TTC549 (cell line): ENCODE measurements around the gene IRAK3.
"Not testable (repeated sequence)": the region's sequence is repeated elsewhere in the genome, so short reads cannot be mapped to it uniquely, and the experiment has no call there.

ENCODE experiments used
- FAIRE-seq: peaks from 2 replicates; lab custom pipeline; 2012; peaks lifted over from hg19 to GRCh38; lab: Jason Lieb, UNC

IRAK3 gene

DNA sequence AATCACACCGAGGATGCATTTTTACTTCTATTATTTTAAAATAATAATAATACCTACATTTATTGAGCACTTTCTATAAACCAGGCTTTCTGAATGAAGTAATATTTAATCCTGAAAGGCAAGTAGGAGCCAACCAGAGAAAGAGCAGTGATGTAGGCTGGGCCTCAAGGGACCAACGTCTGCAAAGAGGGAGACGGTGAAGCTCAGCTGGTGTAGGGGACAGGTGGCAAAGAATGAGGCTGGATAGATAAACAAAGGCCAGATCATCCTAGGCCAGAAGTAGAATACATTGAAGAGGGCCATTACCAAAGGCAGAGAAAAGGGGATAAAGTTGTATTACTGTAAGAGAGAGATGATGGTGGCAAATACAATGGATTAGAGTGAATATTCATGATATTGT, 18.4 kb upstream of the IRAK3 start:
- FAIRE-seq = no peak

DNA sequence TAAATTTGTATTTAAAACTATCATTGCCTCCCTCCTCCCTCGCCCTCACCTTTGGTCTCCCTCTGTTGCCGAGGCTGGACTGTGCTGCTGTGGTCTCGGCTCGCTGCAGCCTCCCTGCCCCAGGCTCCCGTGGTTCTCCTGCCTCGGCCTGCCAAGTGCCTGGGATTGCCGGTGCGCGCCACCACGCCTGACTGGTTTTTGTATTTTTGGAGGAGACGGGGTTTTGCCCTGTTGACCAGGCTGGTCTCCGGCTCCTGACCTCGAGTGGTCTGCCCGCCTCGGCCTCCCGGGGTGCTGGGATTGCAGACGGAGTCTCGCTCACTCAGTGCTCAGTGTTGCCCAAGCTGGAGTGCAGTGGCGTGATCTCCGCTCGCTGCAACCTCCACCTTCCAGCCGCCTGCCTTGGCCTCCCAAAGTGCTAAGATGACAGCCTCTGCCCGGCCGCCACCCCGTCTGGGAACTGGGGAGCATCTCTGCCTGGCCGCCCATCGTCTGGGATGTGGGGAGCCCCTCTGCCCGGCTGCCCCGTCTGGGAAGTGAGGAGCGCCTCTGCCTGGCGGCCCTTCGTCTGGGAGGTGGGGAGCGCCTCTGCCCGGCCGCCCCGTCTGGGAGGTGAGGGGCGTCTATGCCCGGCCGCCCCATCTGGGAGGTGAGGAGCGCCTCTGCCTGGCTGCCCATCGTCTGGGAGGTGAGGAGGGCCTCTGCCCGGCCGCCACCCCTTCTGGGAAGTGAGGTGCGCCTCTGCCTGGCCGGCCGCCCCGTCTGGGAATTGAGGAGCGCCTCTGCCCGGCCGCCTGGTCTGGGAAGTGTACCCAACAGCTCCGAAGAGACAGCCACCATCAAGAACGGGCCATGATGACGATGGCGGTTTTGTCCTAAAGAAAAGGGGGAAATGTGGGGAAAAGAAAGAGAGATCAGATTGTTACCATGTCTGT, 14.4 kb upstream of the IRAK3 start:
- FAIRE-seq = not testable (repeated sequence)

DNA sequence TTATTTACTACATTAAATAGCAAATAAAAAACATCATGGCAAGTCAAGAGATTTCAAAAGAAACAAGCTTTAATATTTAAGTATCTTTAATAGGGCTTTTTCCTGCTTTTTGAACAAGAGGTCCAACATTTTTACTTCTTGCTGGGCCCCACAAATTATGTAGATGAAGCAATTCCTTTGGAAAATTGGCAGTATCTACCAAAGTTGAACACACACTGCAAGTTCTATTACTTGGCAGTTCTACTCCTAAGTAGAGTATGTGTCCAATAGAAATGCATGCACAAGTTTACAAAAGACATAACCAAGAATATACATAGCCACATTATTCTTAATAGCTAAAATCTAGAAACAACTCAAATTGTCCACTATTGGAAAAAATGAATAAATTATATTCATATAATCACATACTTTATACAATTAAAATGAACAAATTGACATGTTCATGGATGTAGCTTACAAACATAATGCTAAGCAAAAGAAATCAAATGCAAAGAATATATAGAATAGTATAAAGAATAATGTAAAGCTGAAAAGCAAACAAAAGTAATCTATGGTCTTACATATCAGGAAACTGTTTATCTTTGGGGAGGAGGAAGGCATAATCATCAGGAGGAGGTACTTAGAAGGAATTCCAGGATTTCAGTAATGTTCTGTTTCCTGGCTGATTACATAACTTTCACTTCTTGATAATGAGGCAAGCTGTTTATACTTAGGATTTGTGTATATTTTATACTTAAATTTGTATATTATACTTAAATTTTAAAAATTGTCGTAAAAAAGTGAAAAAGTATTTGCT, 12.7 kb upstream of the IRAK3 start:
- no peak for FAIRE-seq

DNA sequence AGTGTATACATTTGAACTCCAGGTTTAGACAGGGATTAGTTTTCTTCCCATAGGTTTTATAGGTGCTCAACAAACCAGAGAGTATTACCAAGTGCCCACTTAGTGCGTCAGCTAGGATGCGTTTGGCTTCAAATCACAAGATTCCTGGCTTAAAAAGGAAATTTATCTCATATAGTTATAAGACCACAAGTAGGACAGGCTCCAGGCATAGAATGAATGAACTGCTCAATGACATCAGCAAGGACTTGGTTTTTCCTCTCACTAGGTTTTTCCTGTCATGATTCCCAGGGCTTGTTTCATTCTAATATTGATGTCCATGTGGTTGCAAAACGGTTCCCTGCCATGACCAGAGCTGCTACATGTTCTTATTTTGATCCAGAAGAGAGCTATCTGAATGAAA, 6.1 kb upstream of the IRAK3 start:
- FAIRE-seq = no peak

DNA sequence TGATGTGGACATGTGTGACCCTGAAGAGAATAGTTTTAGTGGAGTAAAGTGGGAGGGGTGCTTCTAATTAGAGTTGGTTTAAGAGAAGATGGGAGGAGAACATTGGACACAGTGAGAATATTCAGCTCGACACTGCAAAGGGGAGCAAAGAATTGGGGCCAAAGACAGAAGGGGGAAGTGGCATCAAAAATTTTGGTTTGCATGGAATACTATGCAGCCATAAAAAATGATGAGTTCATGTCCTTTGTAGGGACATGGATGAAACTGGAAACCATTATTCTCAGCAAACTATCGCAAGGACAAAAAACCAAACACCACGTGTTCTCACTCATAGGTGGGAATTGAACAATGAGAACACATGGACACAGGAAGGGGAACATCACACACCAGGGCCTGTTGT, 4.2 kb upstream of the IRAK3 start:
- not testable (repeated sequence) for FAIRE-seq

DNA sequence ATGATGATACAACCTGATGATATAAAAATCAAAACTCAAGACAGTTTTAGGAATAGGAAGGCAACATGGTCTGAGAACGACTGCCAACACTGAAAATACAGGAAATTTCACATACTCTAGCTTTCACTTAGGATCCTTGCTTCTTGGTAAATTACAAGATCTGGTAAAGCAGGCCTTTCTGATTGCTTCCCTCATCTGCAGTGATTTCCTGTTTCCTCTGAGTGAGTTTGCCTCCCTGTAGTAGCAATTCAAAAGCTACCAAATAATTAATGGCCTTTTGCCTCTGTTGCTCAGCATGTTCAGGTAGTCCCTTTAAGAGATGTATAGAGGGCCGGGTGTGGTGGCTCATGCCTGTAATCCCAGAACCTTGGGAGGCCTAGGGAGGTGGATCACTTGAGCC, 2.0 kb upstream of the IRAK3 start:
- no peak for FAIRE-seq

DNA sequence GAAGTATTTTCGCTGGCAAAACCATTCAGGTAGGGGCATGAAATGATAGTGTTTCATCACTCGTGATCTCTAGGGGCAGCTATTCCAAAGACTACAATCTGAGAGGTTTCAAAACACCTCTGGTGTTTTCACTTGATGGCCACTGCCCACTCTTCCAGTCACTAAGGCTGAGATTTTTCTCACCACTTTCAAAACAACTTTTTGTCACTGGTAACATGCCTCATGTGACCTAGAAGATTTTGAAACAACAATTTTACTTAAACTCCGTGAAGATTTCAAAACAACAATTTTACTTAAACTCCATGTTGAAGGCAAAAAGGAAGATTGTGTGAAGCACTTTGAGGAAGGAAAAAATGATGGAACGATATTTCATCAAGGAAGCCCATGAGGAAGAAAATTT, 1.2 kb upstream of the IRAK3 start:
- FAIRE-seq = no peak

DNA sequence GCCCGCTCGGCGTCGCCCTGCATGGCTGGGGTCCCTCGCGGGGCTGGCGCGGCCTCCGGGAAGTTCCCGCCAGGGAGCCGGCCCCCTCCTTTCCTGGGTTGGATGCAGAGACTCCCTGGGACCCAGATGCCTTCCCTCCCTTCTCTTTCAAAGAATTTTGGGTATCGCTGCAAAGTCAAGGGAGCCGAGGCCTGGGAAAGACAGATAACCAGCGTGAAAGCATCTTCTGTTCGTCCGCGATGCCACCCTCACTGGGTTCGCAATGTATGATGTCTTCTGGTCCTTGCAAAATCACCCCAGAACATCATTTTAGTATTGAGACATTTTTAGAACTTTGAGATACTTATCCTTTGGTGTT, 451 bp downstream of the IRAK3 start:
- no peak for FAIRE-seq

DNA sequence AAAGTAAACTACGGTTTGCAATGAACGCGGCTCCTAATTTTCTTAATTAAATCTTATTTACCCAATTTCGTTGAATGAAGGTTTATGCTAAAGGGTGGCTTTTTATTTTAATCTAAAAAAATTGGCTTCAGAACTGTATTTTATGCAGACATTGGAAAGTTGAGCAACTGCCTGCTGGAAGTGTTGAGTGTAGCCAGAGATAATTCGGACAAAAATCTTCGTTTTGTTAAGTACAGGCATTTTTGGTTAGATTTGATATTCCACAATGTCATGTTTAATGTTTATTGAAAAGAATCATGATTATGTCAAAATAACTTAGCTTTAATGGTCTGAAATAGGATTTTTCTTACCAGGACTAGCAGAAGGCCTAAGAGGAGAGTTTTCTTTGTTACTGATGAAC, 875 bp downstream of the IRAK3 start:
- no peak for FAIRE-seq

DNA sequence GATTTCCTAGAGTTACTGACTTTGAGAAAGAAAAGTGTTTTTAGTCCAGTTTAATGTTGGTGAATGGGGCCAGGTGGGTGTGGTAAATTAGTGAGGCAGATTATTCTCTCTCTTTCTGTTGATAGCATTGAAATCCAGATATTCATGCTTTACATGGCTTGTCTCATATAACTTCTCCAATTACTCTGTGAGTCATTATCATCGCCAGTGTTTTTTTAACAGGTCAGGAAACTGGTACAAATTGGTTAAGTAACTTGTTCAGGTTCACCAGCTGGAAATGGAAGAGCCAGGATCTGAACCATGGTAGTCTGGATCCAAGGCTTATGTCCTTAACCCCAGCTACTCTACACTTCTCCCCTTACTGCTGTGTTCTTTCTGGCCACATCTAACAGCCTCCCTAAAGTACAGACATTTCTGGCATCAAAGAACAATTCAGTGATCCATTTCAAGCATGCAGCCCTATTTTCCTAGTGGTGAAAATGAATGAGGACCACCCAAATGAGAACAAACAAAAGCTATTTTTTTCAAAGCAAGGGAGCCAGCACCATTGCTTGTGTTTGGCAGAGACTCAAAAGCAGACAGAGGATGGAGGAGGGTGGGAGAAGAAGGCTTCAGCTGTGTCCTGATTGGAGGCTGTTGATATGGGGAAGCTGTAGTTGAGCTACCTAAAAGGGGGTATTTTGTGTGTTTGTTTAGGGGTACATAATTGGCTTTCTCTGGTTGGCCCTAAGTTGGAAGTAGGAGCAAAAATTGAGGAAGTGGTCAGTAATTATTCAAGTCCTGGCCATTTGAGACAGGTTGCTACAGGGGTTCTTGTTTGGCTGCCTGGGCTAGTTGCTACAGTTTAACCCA, 1.7 kb downstream of the IRAK3 start:
- FAIRE-seq = no peak

DNA sequence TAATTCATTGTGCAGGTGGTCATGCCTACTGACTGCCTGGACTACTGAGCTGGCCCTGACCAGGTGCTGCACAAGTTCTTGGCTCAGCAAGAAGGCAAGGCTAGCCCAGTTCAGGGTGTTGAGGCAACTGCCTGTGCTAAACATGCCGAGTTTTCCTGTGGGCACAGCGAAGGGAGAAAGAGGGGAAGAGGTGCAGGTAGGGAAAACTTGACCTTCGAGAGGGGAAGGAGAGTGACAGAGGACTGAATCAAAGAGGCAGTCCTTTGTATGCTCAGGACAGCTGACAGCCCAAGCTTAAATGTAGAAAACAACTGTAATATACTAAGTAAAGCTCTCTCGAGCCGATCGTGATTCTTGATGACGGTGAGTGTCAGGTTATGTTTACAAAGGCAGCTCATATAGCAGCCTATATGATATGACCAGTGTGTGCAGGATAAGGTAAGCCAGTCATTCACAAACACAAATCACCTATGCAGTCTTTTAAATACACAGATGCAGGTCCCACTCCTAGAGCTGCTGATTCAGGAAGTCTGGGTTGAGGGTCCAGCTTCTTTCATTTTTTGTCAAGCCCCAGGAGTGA, 2.6 kb downstream of the IRAK3 start:
- no peak for FAIRE-seq

DNA sequence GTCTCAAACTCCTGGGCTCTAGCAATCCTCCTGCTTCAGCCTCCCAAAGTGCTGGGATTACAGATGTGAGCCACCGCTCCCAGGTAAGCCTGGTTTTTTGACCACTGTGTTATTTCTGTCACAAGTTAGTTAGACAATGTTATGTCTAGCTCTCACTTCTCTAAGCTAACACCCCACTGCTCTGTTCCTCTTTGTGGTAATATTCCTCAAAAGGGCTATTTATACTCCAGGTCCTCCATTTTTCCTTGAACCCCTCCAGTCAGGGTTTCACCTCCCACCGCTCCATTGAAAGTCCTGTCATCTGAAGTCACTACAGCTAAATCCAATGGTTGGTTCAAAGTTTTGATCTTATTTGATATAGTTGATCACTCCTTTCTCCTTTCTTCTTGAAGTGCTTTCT, 5.1 kb downstream of the IRAK3 start:
- FAIRE-seq = no peak

DNA sequence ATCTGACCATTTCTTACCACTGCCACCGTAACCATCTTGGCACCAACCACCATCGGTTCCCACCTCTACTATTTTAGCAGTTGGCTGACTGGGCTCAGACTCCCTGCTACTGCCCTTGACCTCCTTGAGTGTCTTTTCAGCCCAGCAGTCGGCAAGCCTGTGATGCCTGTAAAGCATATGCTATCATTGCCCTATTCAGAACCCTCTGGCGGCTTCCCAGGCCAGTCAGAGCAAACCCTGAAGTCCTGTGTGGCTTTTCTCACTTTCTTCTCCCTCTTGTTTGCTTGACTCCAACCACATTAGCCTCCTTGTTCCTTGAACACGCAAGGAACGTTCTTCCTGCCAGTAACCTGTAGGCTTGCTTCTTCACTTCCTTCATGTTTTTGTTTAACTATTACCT, 6.2 kb downstream of the IRAK3 start:
- FAIRE-seq = no peak

DNA sequence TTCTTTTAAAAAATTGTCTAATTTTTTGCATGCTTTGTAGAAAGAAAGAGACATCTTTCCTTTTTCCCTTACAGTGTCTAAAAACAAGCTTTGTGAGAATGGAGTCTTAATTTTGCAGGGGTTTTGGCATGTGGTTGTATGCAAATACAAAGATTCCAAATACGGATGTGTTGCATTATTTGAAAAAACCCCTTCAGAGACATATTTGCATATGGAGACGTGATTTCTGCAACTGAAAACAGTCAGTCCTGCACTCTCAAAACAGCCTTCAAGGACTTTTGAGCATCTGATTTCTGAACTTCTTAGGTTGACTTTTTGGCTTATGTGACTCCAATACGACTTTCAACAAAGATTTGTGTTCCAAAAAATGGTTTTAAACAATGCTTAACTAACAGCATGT, 7.8 kb downstream of the IRAK3 start:
- no peak for FAIRE-seq

DNA sequence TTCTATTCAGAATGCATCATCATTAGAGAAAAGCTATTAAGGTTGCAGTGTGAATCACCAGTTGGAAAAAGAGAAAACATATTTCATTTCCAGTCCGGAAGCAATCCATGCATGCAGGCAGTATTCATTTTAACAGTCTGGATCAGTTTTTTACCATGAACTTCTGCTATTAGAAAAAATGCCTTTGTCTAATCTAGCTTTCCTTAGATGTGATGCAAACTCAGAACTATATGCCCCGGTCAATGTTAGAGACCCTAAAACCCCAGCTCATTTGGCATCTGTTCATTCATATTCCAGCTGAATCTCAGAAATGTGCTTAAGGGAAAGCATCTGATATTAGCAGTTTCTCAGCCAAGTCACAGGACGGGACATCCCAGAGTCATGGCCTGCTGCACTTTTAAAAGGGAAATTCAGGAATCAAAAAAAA, 8.5 kb downstream of the IRAK3 start:
- FAIRE-seq = no peak

DNA sequence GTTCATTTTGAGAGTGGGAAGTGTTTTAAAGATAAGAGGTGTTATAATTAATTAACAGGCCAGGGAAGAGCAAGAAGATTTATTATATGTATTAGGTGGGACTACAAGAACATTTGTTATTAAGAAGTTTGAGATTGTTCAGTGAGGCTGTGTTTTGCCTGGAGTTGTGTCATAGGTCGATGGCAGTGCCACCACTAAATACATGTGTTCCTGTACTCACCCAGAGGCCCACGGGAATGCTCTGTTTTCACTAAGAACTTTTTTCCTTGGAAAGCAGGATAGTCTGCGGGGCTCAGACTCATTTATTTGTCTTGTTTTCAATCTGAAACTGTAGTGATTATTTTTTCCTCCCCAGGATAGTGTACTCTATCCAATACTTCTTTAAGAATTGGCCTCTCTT, 10.1 kb downstream of the IRAK3 start:
- no peak for FAIRE-seq

DNA sequence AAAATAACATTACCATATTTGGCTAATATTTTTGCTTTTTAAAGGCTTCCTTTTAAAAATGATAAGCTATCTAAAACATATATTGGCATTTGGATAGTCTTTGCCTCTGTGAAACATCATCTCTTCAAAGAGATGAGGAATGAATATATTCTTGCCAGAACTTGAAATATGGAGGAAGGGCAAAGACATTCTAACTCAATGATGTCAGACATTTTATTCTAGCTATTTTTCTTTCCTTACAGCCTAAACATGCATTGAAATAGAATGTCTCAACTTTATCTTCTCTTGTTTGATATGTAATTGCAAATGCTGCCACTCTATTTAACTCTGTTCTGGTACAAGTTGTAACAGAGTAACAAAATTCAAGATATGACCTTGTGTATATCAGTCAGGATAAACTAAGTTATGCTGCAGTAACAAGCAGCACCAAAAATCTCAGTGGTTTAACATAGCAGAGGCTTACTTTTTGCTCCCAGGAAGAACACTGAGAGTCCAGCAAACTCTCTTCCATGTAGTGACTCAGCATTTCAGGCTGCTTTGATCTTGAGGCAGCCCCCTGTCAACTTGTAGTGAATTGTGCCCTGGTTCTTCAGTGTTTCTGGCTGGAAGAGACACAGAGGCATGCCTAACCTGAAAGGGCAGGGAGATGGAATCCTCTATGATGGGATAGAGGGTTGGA, 11.0 kb downstream of the IRAK3 start:
- no peak for FAIRE-seq

DNA sequence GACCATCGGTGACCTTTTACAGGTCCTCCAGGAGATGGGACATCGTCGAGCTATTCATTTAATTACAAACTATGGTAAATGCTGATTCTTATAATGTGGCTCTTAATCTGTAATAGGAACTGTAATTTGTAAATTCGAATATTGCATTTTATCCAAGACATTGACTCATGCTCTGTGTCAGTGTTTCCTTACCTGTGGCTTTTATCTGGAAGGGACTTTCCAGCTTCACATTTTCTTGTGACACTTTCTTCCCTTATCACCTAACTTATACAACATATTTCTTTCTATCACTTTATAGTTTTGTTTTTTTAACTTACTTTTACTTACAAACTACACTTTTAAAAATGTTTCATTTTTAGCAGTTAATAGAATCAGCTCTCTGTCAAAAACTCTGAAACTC, 14.8 kb downstream of the IRAK3 start:
- FAIRE-seq = no peak

DNA sequence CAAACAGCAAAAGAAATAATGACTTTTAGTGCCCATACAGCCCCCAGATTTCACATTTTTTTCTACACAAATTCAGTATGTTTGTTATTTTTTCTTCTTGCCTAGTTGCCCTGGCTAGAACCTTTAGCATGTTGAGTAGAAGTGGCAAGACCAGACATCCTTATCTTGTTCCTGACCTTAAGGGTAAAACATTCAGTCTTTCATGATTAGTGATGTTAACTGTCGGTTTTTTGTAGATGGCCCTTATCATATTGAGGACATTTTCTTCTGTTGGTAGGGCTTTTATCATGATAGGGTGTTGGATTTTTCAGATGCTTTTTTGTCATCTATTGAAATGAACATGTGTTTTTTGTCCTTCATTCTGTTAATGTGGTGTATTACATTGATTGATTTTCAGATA, 17.1 kb downstream of the IRAK3 start:
- no peak for FAIRE-seq

DNA sequence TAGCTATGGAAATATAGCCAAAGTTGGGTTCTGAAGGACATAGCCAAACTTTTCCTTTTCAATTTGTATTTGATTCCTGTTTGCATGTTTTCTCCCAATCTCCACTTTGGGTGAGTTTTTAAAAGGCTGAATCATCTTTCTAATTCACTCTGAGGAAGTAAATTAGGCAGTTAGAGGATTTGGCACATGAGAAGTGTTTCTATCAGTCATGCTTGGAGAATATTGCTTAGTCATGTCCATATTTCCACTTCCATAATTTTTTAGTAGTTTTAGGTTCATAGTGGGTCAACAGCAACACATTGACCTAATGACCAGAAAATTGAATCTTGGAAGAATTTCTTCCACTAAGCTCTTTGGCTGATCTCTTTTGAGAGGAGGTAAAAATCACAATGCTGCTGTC, 21.8 kb downstream of the IRAK3 start:
- FAIRE-seq = no peak

DNA sequence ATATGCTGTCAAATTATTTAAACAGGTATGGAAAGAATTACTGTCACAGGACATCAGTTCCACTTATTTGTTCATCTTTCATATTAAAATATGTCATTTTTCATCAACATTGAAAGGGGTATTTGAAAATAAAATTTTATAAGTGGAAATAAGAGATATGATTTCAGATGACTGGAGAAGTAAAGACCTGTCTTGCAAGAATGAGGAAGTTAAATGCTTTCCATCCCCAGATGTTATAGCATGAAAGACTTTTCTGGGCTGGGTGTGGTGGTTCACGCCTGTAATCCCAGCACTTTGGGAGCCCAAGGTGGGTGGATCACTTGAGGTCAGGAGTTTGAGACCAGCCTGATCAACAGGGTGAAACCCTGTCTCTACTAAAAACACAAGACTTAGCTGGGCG, 22.6 kb downstream of the IRAK3 start:
- FAIRE-seq = not testable (repeated sequence)

DNA sequence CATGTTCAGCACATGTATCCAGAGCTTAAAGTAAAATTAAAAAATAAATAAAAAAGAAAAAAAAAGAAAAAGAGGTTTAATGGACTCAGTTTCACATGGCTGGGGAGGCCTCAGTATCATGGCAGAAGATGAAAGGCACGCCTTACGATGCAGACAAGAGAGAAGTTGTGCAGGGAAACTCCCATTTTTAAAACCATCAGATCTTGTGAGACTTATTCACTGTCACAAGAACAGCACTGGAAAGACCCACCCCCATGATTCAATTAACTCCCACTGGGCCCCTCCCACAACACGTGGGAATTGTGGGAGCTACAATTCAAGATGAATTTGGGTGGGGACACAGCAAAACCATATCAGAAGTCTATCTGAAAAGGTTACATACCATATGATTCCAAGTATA, 24.0 kb downstream of the IRAK3 start:
- not testable (repeated sequence) for FAIRE-seq
